Liver (tissue), 9 donors: ENCODE measurements around the gene TCAIM. TPM values are rescaled to one million over a fixed set of nuclear protein-coding genes. Genes with fewer than 3 reads are reported as not detected.
A peak's percentile ranks its signal among the peaks of the same experiment; 100 is the strongest.

Source experiments
- DNase-seq: peaks from one replicate; pipeline ENCODE4 v3.0.0-alpha.2; 2017; ENCODE audit warnings: low spot score
- H3K27ac ChIP-seq, 2 donors: one replicate each; pipeline ENCODE4 v1.7.0; 2013; ENCODE audit warnings: inconsistent platforms in 2 of 2, low read length in 2 of 2, control low read depth in 1 of 2, low read depth in 1 of 2, mild to moderate bottlenecking in 1 of 2
- H3K27me3 ChIP-seq, 4 donors: one replicate each; pipeline versions ENCODE4 v1.6.1 to v1.7.0; 2013; ENCODE audit warnings: low read length in 3 of 4, inconsistent platforms in 1 of 4, mild to moderate bottlenecking in 1 of 4, moderate library complexity in 1 of 4; ENCODE audit not compliant: control insufficient read depth in 4 of 4, insufficient read depth in 4 of 4
- H3K36me3 ChIP-seq, 4 donors: one replicate each; pipeline versions ENCODE4 v1.6.1 to v1.7.0; 2013; ENCODE audit warnings: low read length in 3 of 4, mild to moderate bottlenecking in 3 of 4, low read depth in 1 of 4, moderate library complexity in 1 of 4; ENCODE audit not compliant: control insufficient read depth in 4 of 4, insufficient read depth in 3 of 4
- H3K4me1 ChIP-seq, 4 donors: one replicate each; pipeline versions ENCODE4 v1.6.1 to v1.7.0; 2013; ENCODE audit warnings: low read length in 3 of 4, mild to moderate bottlenecking in 3 of 4, moderate library complexity in 1 of 4; ENCODE audit not compliant: control insufficient read depth in 4 of 4, insufficient read depth in 4 of 4
- H3K4me3 ChIP-seq, 3 donors: one replicate each; pipeline versions ENCODE4 v1.6.1 to v1.7.0; 2013; ENCODE audit warnings: low read length in 3 of 3, control low read depth in 1 of 3, low read depth in 1 of 3, mild to moderate bottlenecking in 1 of 3
- H3K9ac ChIP-seq, 2 donors: one replicate each; pipeline ENCODE4 v1.7.0; 2013; ENCODE audit warnings: low read length in 2 of 2, mild to moderate bottlenecking in 2 of 2, moderate library complexity in 2 of 2, control low read depth in 1 of 2, low read depth in 1 of 2
- H3K9me3 ChIP-seq, 4 donors: one replicate each; pipeline versions ENCODE4 v1.6.1 to v1.7.0; 2013; ENCODE audit warnings: low read length in 3 of 4; ENCODE audit not compliant: control insufficient read depth in 4 of 4
- EGR1 ChIP-seq, 2 donors: IDR thresholded peaks; 2 replicates each; pipeline ENCODE4 v1.6.1; 2016 to 2018; ENCODE audit warnings: antibody characterized with exemption in 2 of 2, low read depth in 2 of 2
- FOXA1 ChIP-seq: IDR thresholded peaks from 2 replicates; pipeline ENCODE4 v1.6.1; 2016; ENCODE audit warnings: antibody characterized with exemption
- FOXA2 ChIP-seq: IDR thresholded peaks from 2 replicates; pipeline ENCODE4 v1.6.1; 2016; ENCODE audit warnings: antibody characterized with exemption
- GABPA ChIP-seq, 2 donors: IDR thresholded peaks in 1 of 2; conservative IDR thresholded peaks in 1 of 2; 2 replicates each; pipeline ENCODE4 v1.6.1; 2016; ENCODE audit warnings: antibody characterized with exemption in 2 of 2, mild to moderate bottlenecking in 1 of 2, moderate library complexity in 1 of 2
- HNF4A ChIP-seq, 2 donors: conservative IDR thresholded peaks; 2 replicates each; pipeline ENCODE4 v1.6.1; 2016; ENCODE audit warnings: antibody characterized with exemption in 2 of 2, mild to moderate bottlenecking in 2 of 2
- HNF4G ChIP-seq: IDR thresholded peaks from 2 replicates; pipeline ENCODE4 v1.6.1; 2016; ENCODE audit warnings: antibody characterized with exemption
- JUND ChIP-seq, 2 donors: IDR thresholded peaks; 2 replicates each; pipeline ENCODE4 v1.6.1; 2016; ENCODE audit warnings: antibody characterized with exemption in 2 of 2
- NR2F2 ChIP-seq: IDR thresholded peaks from 2 replicates; pipeline ENCODE4 v1.6.1; 2016; ENCODE audit warnings: antibody characterized with exemption
- RAD21 ChIP-seq, 2 donors: IDR thresholded peaks; 2 replicates each; pipeline ENCODE4 v1.6.1; 2016; ENCODE audit warnings: antibody characterized with exemption in 2 of 2, mild to moderate bottlenecking in 2 of 2
- RXRA ChIP-seq, 2 donors: IDR thresholded peaks; 2 replicates each; pipeline ENCODE4 v1.6.1; 2017 to 2018; ENCODE audit warnings: antibody characterized with exemption in 2 of 2, mild to moderate bottlenecking in 1 of 2
- TAF1 ChIP-seq: conservative IDR thresholded peaks from 2 replicates; pipeline ENCODE4 v1.6.1; 2016; ENCODE audit warnings: antibody characterized with exemption, mild to moderate bottlenecking
- YY1 ChIP-seq: IDR thresholded peaks from 2 replicates; pipeline ENCODE4 v1.6.1; 2016; ENCODE audit warnings: antibody characterized with exemption, mild to moderate bottlenecking
- WGBS: extraction: QIAGEN DNeasy Blood & Tissue Kit; methylation state at CpG from one replicate; pipeline ENCODE4 v1.1.7; 2013; 5-methylcytosine and 5-hydroxymethylcytosine counted together
- polyA plus RNA-seq, 2 donors: library from polyadenylated mRNA; stranded (reverse) in 1 of 2; unstranded in 1 of 2; fragments of 200-250 nt in 1 of 2; fragments of >200 nt in 1 of 2; fragmentation: Nextera tagmentation in 1 of 2; extraction: Ambion mirVana in 1 of 2; gene quantifications; one replicate each; pipeline versions ENCODE4 v1.2.1 to v1.2.3, GENCODE V29; 2013 to 2015
- total RNA-seq, 2 donors: library from RNA; depleted of rRNA; stranded (reverse); fragments of >200 nt; gene quantifications; one replicate each; pipeline ENCODE4 v1.2.3, GENCODE V29; 2014
- TF ChIP-seq, protein P1 (sequence below): IDR thresholded peaks from 2 replicates; pipeline ENCODE4 v1.6.1; 2016; ENCODE audit warnings: antibody characterized with exemption, mild to moderate bottlenecking
- TF ChIP-seq, protein P2 (sequence below): IDR thresholded peaks from 2 replicates; pipeline ENCODE4 v1.6.1; 2016; ENCODE audit warnings: antibody characterized with exemption
- TF ChIP-seq, protein P3 (sequence below): fragments of 150-350 bp; IDR thresholded peaks from 2 replicates; pipeline ENCODE4 v1.5.1; 2017; ENCODE audit warnings: improper control_type of control experiment, low read depth, low read length; ENCODE audit not compliant: missing input control
- TF ChIP-seq, protein P4 (sequence below): IDR thresholded peaks from 2 replicates; pipeline ENCODE4 v1.6.1; 2016; ENCODE audit warnings: antibody characterized with exemption
- donor health status: healthy.
- donor health status: healthy.
- donor health status: healthy.
- donor health status: healthy.
- donor health status: healthy.

The TCAIM gene
- total and polyA plus RNA-seq, 4 donors: 21.0 to 46.6 (median 24.0) TPM

DNA sequence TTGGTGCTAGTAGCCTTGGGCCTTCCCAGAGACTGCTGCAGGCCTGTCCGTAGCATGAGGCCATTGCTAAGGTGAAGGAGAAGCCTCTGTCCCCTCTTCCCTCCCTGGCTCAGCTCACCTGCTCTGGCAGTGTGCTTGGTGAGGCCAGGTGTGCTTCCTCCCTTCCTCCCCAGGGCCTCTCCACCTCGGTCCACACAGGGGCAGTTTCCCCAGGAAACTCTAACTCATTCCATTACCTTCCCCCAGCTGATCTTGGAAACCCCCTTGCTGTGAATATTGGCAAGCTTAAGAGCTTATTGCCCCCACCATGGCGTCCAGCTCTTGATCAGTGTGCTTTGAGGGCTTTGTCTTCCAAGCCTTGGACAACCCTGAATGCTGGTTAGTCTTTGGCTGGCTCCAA, 86.2 kb downstream of the TCAIM start:
- Histone ChIP-seq H3K9ac (no peak overlapping the region), H3K27ac (peak overlapping the region in 1 of 2 donors; percentile 7), H3K4me1 (peaks cover 0 to 3% (median under 1%) of the 10 kb centered on the region in 4 donors), H3K4me3 (no peak overlapping the region), H3K36me3 (no peaks in the 10 kb centered on the region), H3K27me3 (no peaks in the 10 kb centered on the region), H3K9me3 (no peaks in the 10 kb centered on the region)
- DNase-seq: no peak
- WGBS: 86% methylated on average over 3 of the region's 3 CpGs
- TF ChIP-seq, protein P1, sequence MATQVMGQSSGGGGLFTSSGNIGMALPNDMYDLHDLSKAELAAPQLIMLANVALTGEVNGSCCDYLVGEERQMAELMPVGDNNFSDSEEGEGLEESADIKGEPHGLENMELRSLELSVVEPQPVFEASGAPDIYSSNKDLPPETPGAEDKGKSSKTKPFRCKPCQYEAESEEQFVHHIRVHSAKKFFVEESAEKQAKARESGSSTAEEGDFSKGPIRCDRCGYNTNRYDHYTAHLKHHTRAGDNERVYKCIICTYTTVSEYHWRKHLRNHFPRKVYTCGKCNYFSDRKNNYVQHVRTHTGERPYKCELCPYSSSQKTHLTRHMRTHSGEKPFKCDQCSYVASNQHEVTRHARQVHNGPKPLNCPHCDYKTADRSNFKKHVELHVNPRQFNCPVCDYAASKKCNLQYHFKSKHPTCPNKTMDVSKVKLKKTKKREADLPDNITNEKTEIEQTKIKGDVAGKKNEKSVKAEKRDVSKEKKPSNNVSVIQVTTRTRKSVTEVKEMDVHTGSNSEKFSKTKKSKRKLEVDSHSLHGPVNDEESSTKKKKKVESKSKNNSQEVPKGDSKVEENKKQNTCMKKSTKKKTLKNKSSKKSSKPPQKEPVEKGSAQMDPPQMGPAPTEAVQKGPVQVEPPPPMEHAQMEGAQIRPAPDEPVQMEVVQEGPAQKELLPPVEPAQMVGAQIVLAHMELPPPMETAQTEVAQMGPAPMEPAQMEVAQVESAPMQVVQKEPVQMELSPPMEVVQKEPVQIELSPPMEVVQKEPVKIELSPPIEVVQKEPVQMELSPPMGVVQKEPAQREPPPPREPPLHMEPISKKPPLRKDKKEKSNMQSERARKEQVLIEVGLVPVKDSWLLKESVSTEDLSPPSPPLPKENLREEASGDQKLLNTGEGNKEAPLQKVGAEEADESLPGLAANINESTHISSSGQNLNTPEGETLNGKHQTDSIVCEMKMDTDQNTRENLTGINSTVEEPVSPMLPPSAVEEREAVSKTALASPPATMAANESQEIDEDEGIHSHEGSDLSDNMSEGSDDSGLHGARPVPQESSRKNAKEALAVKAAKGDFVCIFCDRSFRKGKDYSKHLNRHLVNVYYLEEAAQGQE: no peak
- TF ChIP-seq NR2F2 (no peak), RAD21 (IDR thresholded peaks at IDR 0.05) (no peak), YY1 (no peak), GABPA (IDR thresholded peaks at IDR 0.05 in 1 of 2, conservative IDR thresholded peaks at IDR 0.05 in 1 of 2) (no peak), JUND (IDR thresholded peaks at IDR 0.05) (no peak), FOXA1 (no peak), EGR1 (IDR thresholded peaks at IDR 0.05; ENCODE audit: low read depth in 2 of 2) (no peak), RXRA (IDR thresholded peaks at IDR 0.05) (no peak), HNF4G (no peak), FOXA2 (no peak), TAF1 (no peak)
- TF ChIP-seq, protein P2, sequence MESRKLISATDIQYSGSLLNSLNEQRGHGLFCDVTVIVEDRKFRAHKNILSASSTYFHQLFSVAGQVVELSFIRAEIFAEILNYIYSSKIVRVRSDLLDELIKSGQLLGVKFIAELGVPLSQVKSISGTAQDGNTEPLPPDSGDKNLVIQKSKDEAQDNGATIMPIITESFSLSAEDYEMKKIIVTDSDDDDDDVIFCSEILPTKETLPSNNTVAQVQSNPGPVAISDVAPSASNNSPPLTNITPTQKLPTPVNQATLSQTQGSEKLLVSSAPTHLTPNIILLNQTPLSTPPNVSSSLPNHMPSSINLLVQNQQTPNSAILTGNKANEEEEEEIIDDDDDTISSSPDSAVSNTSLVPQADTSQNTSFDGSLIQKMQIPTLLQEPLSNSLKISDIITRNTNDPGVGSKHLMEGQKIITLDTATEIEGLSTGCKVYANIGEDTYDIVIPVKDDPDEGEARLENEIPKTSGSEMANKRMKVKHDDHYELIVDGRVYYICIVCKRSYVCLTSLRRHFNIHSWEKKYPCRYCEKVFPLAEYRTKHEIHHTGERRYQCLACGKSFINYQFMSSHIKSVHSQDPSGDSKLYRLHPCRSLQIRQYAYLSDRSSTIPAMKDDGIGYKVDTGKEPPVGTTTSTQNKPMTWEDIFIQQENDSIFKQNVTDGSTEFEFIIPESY: no peak
- TF ChIP-seq, protein P3, sequence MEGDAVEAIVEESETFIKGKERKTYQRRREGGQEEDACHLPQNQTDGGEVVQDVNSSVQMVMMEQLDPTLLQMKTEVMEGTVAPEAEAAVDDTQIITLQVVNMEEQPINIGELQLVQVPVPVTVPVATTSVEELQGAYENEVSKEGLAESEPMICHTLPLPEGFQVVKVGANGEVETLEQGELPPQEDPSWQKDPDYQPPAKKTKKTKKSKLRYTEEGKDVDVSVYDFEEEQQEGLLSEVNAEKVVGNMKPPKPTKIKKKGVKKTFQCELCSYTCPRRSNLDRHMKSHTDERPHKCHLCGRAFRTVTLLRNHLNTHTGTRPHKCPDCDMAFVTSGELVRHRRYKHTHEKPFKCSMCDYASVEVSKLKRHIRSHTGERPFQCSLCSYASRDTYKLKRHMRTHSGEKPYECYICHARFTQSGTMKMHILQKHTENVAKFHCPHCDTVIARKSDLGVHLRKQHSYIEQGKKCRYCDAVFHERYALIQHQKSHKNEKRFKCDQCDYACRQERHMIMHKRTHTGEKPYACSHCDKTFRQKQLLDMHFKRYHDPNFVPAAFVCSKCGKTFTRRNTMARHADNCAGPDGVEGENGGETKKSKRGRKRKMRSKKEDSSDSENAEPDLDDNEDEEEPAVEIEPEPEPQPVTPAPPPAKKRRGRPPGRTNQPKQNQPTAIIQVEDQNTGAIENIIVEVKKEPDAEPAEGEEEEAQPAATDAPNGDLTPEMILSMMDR: no peak
- TF ChIP-seq, protein P4, sequence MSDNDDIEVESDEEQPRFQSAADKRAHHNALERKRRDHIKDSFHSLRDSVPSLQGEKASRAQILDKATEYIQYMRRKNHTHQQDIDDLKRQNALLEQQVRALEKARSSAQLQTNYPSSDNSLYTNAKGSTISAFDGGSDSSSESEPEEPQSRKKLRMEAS: no peak

DNA sequence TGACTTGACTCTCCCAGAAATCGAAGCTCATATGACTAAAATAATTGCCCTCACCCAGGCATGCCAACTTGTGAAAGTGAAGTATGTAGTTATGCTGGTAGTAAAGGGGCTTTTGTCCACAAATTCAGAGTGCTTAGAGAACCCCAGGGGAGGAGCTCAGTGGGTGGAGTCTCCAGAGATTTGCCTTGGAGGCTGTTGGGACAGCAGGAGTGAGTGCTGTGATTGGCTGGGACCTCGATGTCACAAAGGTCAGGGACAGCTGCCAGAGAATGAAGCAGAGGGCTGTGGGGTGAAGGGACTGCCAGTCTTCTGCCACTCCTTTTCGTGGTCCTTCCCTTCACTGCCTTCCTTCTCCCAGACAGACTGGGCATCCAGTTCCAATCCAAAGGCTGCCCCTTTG, 89.1 kb downstream of the TCAIM start:
- Histone ChIP-seq H3K36me3 (no peaks in the 10 kb centered on the region), H3K27me3 (no peaks in the 10 kb centered on the region), H3K9ac (no peak overlapping the region), H3K27ac (no peak overlapping the region), H3K4me3 (no peak overlapping the region), H3K9me3 (no peaks in the 10 kb centered on the region), H3K4me1 (peaks cover 0 to 3% (median under 1%) of the 10 kb centered on the region in 4 donors)
- WGBS: 88% methylated on average over 3 of the region's 3 CpGs
- DNase-seq: no peak
- TF ChIP-seq RAD21 (IDR thresholded peaks at IDR 0.05) (no peak), NR2F2 (no peak), YY1 (no peak), TAF1 (no peak), GABPA (IDR thresholded peaks at IDR 0.05 in 1 of 2, conservative IDR thresholded peaks at IDR 0.05 in 1 of 2) (no peak), HNF4A (conservative IDR thresholded peaks at IDR 0.05) (no peak), RXRA (IDR thresholded peaks at IDR 0.05) (no peak)
- TF ChIP-seq, protein P3: no peak
- TF ChIP-seq, protein P2: no peak
- TF ChIP-seq, protein P1: no peak
